Hepatocyte (in vitro differentiated cells): ENCODE measurements around the gene DYNC1I1.

Source experiments
- EZH2 ChIP-seq: fragments of 200-600 bp; sonication (generic); IDR thresholded peaks from 2 replicates; pipeline ENCODE4 v1.6.1; 2016; ENCODE audit warnings: antibody characterized with exemption, mild to moderate bottlenecking, borderline replicate concordance
- EZH2phosphoT487 ChIP-seq: fragments of 200-600 bp; sonication (generic); IDR thresholded peaks from one replicate; pipeline ENCODE4 v1.6.1; 2018; ENCODE audit warnings: antibody characterized with exemption, mild to moderate bottlenecking, low read depth, moderate library complexity; ENCODE audit not compliant: unreplicated experiment, severe bottlenecking
- TF ChIP-seq, protein P1 (sequence below): fragments of 200-600 bp; sonication (generic); IDR thresholded peaks from 2 replicates; pipeline ENCODE4 v1.5.1; 2016; ENCODE audit warnings: antibody characterized with exemption, mild to moderate bottlenecking; ENCODE audit not compliant: poor library complexity

DNA sequence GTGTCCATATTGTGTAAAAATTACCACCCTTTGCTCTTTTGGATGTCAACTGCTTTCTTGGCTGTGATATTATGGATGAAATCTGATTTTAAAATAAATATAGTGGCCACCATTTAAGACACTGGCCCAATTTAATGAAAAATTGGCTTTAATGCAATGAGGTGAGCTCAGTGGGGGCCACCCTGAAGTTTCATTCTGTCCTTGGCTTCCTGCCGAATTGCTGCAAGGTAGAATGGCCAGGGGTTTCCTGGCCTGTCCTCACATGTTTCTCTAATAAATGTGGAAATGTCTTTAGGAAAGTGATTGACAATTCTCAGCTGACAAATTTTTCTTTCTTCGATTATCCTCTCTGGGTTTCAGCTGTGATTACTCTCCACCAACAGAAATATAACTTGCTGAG lies 36.0 kb downstream of the DYNC1I1 start:
- TF ChIP-seq EZH2 (no peak), EZH2phosphoT487 (no peak)
- TF ChIP-seq, protein P1, sequence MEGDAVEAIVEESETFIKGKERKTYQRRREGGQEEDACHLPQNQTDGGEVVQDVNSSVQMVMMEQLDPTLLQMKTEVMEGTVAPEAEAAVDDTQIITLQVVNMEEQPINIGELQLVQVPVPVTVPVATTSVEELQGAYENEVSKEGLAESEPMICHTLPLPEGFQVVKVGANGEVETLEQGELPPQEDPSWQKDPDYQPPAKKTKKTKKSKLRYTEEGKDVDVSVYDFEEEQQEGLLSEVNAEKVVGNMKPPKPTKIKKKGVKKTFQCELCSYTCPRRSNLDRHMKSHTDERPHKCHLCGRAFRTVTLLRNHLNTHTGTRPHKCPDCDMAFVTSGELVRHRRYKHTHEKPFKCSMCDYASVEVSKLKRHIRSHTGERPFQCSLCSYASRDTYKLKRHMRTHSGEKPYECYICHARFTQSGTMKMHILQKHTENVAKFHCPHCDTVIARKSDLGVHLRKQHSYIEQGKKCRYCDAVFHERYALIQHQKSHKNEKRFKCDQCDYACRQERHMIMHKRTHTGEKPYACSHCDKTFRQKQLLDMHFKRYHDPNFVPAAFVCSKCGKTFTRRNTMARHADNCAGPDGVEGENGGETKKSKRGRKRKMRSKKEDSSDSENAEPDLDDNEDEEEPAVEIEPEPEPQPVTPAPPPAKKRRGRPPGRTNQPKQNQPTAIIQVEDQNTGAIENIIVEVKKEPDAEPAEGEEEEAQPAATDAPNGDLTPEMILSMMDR, result no peak
